Activated naive CD4-positive, alpha-beta T cell treated with anti-CD3 and anti-CD28 coated beads, Interleukin-2, amount 50 U/mL, for 16 hours (primary cell): ENCODE data around the gene KIF5A.
"Not testable (repeated sequence)": the region's sequence is repeated elsewhere in the genome, so short reads cannot be mapped to it uniquely, and the experiment has no call there.

ENCODE experiments used
- DNase-seq: peaks from one replicate; pipeline ENCODE4 v3.0.0-alpha.2; 2020

KIF5A gene

GRCh38 chr12:57558864-57559263 lies 9.0 kb downstream of the KIF5A start:
- DNase-seq: no peak

GRCh38 chr12:57560516-57560915 lies 10.7 kb downstream of the KIF5A start:
- DNase-seq: no peak

GRCh38 chr12:57561117-57561516 lies 11.3 kb downstream of the KIF5A start:
- not testable (repeated sequence) for DNase-seq

- no peak for DNase-seq
Observed at GRCh38 chr12:57563358-57563757, 13.5 kb downstream of the KIF5A start.

GRCh38 chr12:57564178-57564740 lies 14.4 kb downstream of the KIF5A start:
- DNase-seq: no peak

GRCh38 chr12:57568838-57569237 lies 19.0 kb downstream of the KIF5A start:
- no peak for DNase-seq

- no peak for DNase-seq
Observed at GRCh38 chr12:57569858-57570257, 20.0 kb downstream of the KIF5A start.

- DNase-seq: not testable (repeated sequence)
Observed at GRCh38 chr12:57570438-57570837, 20.6 kb downstream of the KIF5A start.

GRCh38 chr12:57571926-57572762 lies 22.3 kb downstream of the KIF5A start:
- no peak for DNase-seq

GRCh38 chr12:57574795-57575194 lies 25.0 kb downstream of the KIF5A start:
- no peak for DNase-seq

- no peak for DNase-seq
Observed at GRCh38 chr12:57575771-57576612, 26.1 kb downstream of the KIF5A start.

GRCh38 chr12:57576613-57577160 lies 26.8 kb downstream of the KIF5A start:
- no peak for DNase-seq

GRCh38 chr12:57577981-57578758 lies 28.3 kb downstream of the KIF5A start:
- no peak for DNase-seq

GRCh38 chr12:57579011-57579410 lies 29.2 kb downstream of the KIF5A start:
- no peak for DNase-seq

GRCh38 chr12:57579677-57580465 lies 30.0 kb downstream of the KIF5A start:
- DNase-seq: no peak

GRCh38 chr12:57580466-57580795 lies 30.6 kb downstream of the KIF5A start:
- DNase-seq: no peak

- DNase-seq: no peak
Observed at GRCh38 chr12:57581802-57582201, 32.0 kb downstream of the KIF5A start.

- DNase-seq: no peak
Observed at GRCh38 chr12:57582440-57582839, 32.6 kb downstream of the KIF5A start.

- DNase-seq: peak; percentile 60
Observed at GRCh38 chr12:57583008-57583831, 33.4 kb downstream of the KIF5A start.

GRCh38 chr12:57584050-57584449 lies 34.2 kb downstream of the KIF5A start:
- no peak for DNase-seq

- DNase-seq: no peak
Observed at GRCh38 chr12:57584690-57585089, 34.8 kb downstream of the KIF5A start.
